Gastroesophageal sphincter (tissue), 4 donors: ENCODE data around the gene OAS1. TPM values are rescaled to one million over a fixed set of nuclear protein-coding genes. Genes with fewer than 3 reads are reported as not detected.

Source experiments
- ATAC-seq: fragments of 150-250 bp; one replicate; pipeline ENCODE4 v1.9.1; 2016; ENCODE audit warnings: mild to moderate bottlenecking, moderate library complexity
- H3K27ac ChIP-seq, 4 donors: fragments of 200-600 bp; sonication (generic) in 3 of 4; 1 replicate in 3 of 4; 2 replicates in 1 of 4; pipeline ENCODE4 v1.5.1; 2016 to 2019
- H3K27me3 ChIP-seq: fragments of 200-600 bp; sonication (generic); one replicate; pipeline ENCODE4 v1.5.1; 2019
- H3K36me3 ChIP-seq, 2 donors: fragments of 200-600 bp; sonication (generic); one replicate each; pipeline ENCODE4 v1.5.1; 2019; ENCODE audit warnings: control low read depth in 1 of 2
- H3K4me1 ChIP-seq, 3 donors: fragments of 200-600 bp; sonication (generic); 1 replicate in 2 of 3; 2 replicates in 1 of 3; pipeline ENCODE4 v1.5.1; 2016 to 2019; ENCODE audit warnings: control low read depth in 2 of 3
- H3K4me3 ChIP-seq, 2 donors: fragments of 200-600 bp; sonication (generic); one replicate each; pipeline ENCODE4 v1.5.1; 2019; ENCODE audit warnings: mild to moderate bottlenecking in 1 of 2, moderate library complexity in 1 of 2
- H3K9me3 ChIP-seq, 3 donors: fragments of 200-600 bp; sonication (generic); one replicate each; pipeline ENCODE4 v1.5.1; 2017 to 2019; ENCODE audit warnings: control low read depth in 2 of 3
- EP300 ChIP-seq: sonication (generic); formaldehyde crosslinking; IDR thresholded peaks from one replicate; pipeline ENCODE4 v1.6.1; 2017; ENCODE audit warnings: antibody characterized with exemption, mild to moderate bottlenecking
- POLR2A ChIP-seq, 2 donors: fragments of 450-650 bp; IDR thresholded peaks; one replicate each; pipeline ENCODE4 v1.6.1; 2017; ENCODE audit warnings: antibody characterized with exemption in 2 of 2, mild to moderate bottlenecking in 2 of 2, moderate library complexity in 1 of 2
- POLR2AphosphoS5 ChIP-seq: sonication (generic); formaldehyde crosslinking; IDR thresholded peaks from one replicate; pipeline ENCODE4 v1.6.1; 2017; ENCODE audit warnings: antibody characterized with exemption
- WGBS, 2 donors: methylation state at CpG; one replicate each; pipeline ENCODE4 v1.1.5; 2018; ENCODE audit warnings: low coverage in 1 of 2; 5-methylcytosine and 5-hydroxymethylcytosine counted together
- total RNA-seq, 4 donors: library from RNA; depleted of rRNA; stranded (reverse); fragments of >200 nt; gene quantifications; one replicate each; pipeline ENCODE4 v1.1.0, GENCODE V29; 2016
- TF ChIP-seq, protein P1 (sequence below), 4 experiments: fragments of 200-600 bp in 2 of 4; fragments of 450-650 bp in 2 of 4; sonication (generic) in 1 of 4; IDR thresholded peaks; one replicate each; pipeline ENCODE4 v1.5.1; 2017 to 2019; ENCODE audit warnings: antibody characterized with exemption in 4 of 4, mild to moderate bottlenecking in 2 of 4, moderate library complexity in 2 of 4

OAS1 gene
- total RNA-seq, 4 donors from 2014 or later: 4.8 to 17.0 (median 7.6) TPM

- Histone ChIP-seq H3K27ac (no peak overlapping the region), H3K9me3 (peaks cover 0 to 1% (median 0%) of the 10 kb centered on the region in 3 donors), H3K4me1 (no peaks in the 10 kb centered on the region), H3K27me3 (peaks cover 24% of the 10 kb centered on the region), H3K4me3 (no peak overlapping the region), H3K36me3 (no peaks in the 10 kb centered on the region)
- no peak for ATAC-seq
- TF ChIP-seq POLR2A (IDR thresholded peaks at IDR 0.05): no peak
- TF ChIP-seq EP300: no peak
- TF ChIP-seq, protein P1, sequence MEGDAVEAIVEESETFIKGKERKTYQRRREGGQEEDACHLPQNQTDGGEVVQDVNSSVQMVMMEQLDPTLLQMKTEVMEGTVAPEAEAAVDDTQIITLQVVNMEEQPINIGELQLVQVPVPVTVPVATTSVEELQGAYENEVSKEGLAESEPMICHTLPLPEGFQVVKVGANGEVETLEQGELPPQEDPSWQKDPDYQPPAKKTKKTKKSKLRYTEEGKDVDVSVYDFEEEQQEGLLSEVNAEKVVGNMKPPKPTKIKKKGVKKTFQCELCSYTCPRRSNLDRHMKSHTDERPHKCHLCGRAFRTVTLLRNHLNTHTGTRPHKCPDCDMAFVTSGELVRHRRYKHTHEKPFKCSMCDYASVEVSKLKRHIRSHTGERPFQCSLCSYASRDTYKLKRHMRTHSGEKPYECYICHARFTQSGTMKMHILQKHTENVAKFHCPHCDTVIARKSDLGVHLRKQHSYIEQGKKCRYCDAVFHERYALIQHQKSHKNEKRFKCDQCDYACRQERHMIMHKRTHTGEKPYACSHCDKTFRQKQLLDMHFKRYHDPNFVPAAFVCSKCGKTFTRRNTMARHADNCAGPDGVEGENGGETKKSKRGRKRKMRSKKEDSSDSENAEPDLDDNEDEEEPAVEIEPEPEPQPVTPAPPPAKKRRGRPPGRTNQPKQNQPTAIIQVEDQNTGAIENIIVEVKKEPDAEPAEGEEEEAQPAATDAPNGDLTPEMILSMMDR (IDR thresholded peaks at IDR 0.05): no peak
- no peak for TF ChIP-seq POLR2AphosphoS5
- WGBS, 2 donors: 63 to 69% methylated on average over 4 to 5 of the region's 6 CpGs
These were observed 15.4 kb upstream of the OAS1 start for GRCh38 chr12:112891093-112892024.

- no peak overlapping the region for H3K27ac ChIP-seq
- no peak overlapping the region for H3K4me3 ChIP-seq
- H3K27me3 ChIP-seq: peaks cover 36% of the 10 kb centered on the region
- WGBS, 2 donors: 18 to 27% methylated on average over 2 of the region's 2 CpGs
- TF ChIP-seq POLR2A (IDR thresholded peaks at IDR 0.05) (no peak), POLR2AphosphoS5 (no peak), EP300 (no peak)
- TF ChIP-seq, protein P1 (IDR thresholded peaks at IDR 0.05): no peak
- ATAC-seq: no peak
- no peaks in the 10 kb centered on the region for H3K9me3 ChIP-seq
- no peaks in the 10 kb centered on the region for H3K36me3 ChIP-seq
- no peaks in the 10 kb centered on the region for H3K4me1 ChIP-seq
These were observed 13.9 kb upstream of the OAS1 start for GRCh38 chr12:112892856-112893255.

GRCh38 chr12:112894128-112894527 lies 12.6 kb upstream of the OAS1 start:
- TF ChIP-seq EP300: no peak
- TF ChIP-seq POLR2A (IDR thresholded peaks at IDR 0.05): no peak
- TF ChIP-seq, protein P1 (IDR thresholded peaks at IDR 0.05): no peak
- TF ChIP-seq POLR2AphosphoS5: no peak
- Histone ChIP-seq H3K4me1 (no peaks in the 10 kb centered on the region), H3K9me3 (no peaks in the 10 kb centered on the region)

GRCh38 chr12:112898380-112898779 lies 8.4 kb upstream of the OAS1 start:
- WGBS, 2 donors: 79 to 81% methylated on average over 3 to 6 of the region's 6 CpGs
- ATAC-seq: no peak

More at GRCh38 chr12:112894128-112894527, 12.6 kb upstream of the OAS1 start:
- Histone ChIP-seq H3K27ac (no peak overlapping the region), H3K27me3 (peaks cover 39% of the 10 kb centered on the region), H3K36me3 (no peaks in the 10 kb centered on the region), H3K4me3 (no peak overlapping the region)
- ATAC-seq: no peak

More at GRCh38 chr12:112898380-112898779, 8.4 kb upstream of the OAS1 start:
- Histone ChIP-seq H3K9me3 (no peaks in the 10 kb centered on the region), H3K4me3 (no peak overlapping the region), H3K4me1 (no peaks in the 10 kb centered on the region), H3K27ac (no peak overlapping the region), H3K27me3 (peaks cover 35% of the 10 kb centered on the region), H3K36me3 (no peaks in the 10 kb centered on the region)
- TF ChIP-seq POLR2AphosphoS5: no peak
- no peak for TF ChIP-seq EP300
- TF ChIP-seq, protein P1 (IDR thresholded peaks at IDR 0.05): no peak
- no peak for TF ChIP-seq POLR2A (IDR thresholded peaks at IDR 0.05)
